ENCODE data around the gene NKIRAS2.
"Not testable (repeated sequence)": the region's sequence is repeated elsewhere in the genome, so short reads cannot be mapped to it uniquely, and the experiment has no call there.

The NKIRAS2 gene

GRCh38 chr17:42000413-42001133, 19.3 kb upstream of the NKIRAS2 start:
- DNase-seq = no peak

- no peak for DNase-seq
Measured at GRCh38 chr17:42001729-42002128, 18.2 kb upstream of the NKIRAS2 start.

GRCh38 chr17:42002175-42002791, 17.6 kb upstream of the NKIRAS2 start:
- DNase-seq = no peak

- DNase-seq = no peak
Measured at GRCh38 chr17:42002792-42003301, 17.0 kb upstream of the NKIRAS2 start.

GRCh38 chr17:42005166-42005565, 14.7 kb upstream of the NKIRAS2 start:
- DNase-seq = no peak

GRCh38 chr17:42009170-42009569, 10.7 kb upstream of the NKIRAS2 start:
- DNase-seq = no peak

GRCh38 chr17:42010266-42010680, 9.6 kb upstream of the NKIRAS2 start:
- not testable (repeated sequence) for DNase-seq

- no peak for DNase-seq
Measured at GRCh38 chr17:42010898-42011516, 8.9 kb upstream of the NKIRAS2 start.

- DNase-seq = not testable (repeated sequence)
Measured at GRCh38 chr17:42012363-42012762, 7.5 kb upstream of the NKIRAS2 start.

- not testable (repeated sequence) for DNase-seq
Measured at GRCh38 chr17:42013740-42014139, 6.2 kb upstream of the NKIRAS2 start.

- no peak for DNase-seq
Measured at GRCh38 chr17:42016411-42016831, 3.5 kb upstream of the NKIRAS2 start.

GRCh38 chr17:42016941-42017865, 2.7 kb upstream of the NKIRAS2 start, which contains the start of gene DNAJC7:
DNAJC7 (minus strand) TSS chr17:42017439; CDS start chr17:42017416, 23 bp downstream.
- peak; percentile 95 for DNase-seq

GRCh38 chr17:42017866-42018200, 2.1 kb upstream of the NKIRAS2 start:
- peak; percentile 68 for DNase-seq

GRCh38 chr17:42018339-42018738, 1.6 kb upstream of the NKIRAS2 start:
- peak; percentile 15 for DNase-seq

GRCh38 chr17:42018988-42019387, 902 bp upstream of the NKIRAS2 start:
- DNase-seq = no peak

- not testable (repeated sequence) for DNase-seq
Measured at GRCh38 chr17:42020845-42021244, 955 bp downstream of the NKIRAS2 start.

- no peak for DNase-seq
Measured at GRCh38 chr17:42023524-42024349, 3.8 kb downstream of the NKIRAS2 start.

GRCh38 chr17:42025191-42025579, 5.3 kb downstream of the NKIRAS2 start:
- no peak for DNase-seq

GRCh38 chr17:42025936-42026335, 6.0 kb downstream of the NKIRAS2 start:
- no peak for DNase-seq

- DNase-seq = no peak
Measured at GRCh38 chr17:42026857-42027589, 7.1 kb downstream of the NKIRAS2 start.

GRCh38 chr17:42027590-42027889, 7.7 kb downstream of the NKIRAS2 start:
- DNase-seq = no peak
